Prostate gland (tissue), 2 donors: ENCODE results near the gene ENAH.

ENCODE experiments used
- CTCF ChIP-seq, 4 experiments: fragments of 200-600 bp in 2 of 4; fragments of 450-650 bp in 2 of 4; sonication (generic) in 2 of 4; IDR thresholded peaks; 1 replicate in 3 of 4; 2 replicates in 1 of 4; pipeline ENCODE4 v1.5.1; 2016 to 2019; ENCODE audit warnings: antibody characterized with exemption in 4 of 4, mild to moderate bottlenecking in 2 of 4, moderate library complexity in 2 of 4
- POLR2A ChIP-seq: fragments of 450-650 bp; IDR thresholded peaks from one replicate; pipeline ENCODE4 v1.6.1; 2016; ENCODE audit warnings: antibody characterized with exemption, mild to moderate bottlenecking

DNA sequence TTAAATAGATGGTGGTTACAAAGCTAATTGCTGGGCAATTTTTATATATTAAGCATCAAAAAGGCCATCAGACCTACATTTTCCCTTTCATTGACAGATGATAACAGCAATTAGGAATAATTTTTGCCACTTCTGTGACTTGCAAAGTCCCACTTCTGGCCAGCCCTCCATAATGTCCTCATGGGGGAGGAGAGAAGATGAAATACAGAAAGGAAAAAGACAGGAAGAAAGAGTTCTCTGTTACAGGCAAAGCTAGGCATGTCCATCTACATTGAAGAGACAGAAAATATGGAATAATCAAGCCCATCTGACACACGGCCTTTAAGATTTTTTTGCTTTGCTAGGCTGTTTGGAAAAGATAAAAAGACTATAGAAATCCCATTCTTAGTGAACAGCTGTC lies 108.0 kb downstream of the ENAH start:
- no peak for TF ChIP-seq CTCF (IDR thresholded peaks at IDR 0.05)
- TF ChIP-seq POLR2A, result no peak
